GM21786 (cell line): ENCODE results near the gene DYRK1A.

ENCODE experiments used
- ATAC-seq: cut with Tn5 transposase; IDR thresholded peaks from one replicate; pipeline ENCODE4 v1.9.1; 2021; ENCODE audit not compliant: unreplicated experiment

DYRK1A gene

GRCh38 chr21:37415939-37416338, 49.4 kb downstream of the DYRK1A start:
- ATAC-seq, result no peak

- no peak for ATAC-seq
Measured at GRCh38 chr21:37416914-37417313, 50.3 kb downstream of the DYRK1A start.

- no peak for ATAC-seq
Measured at GRCh38 chr21:37419228-37419906, 52.8 kb downstream of the DYRK1A start.

GRCh38 chr21:37421306-37421705, 54.7 kb downstream of the DYRK1A start:
- ATAC-seq, result no peak

- ATAC-seq, result no peak
Measured at GRCh38 chr21:37422382-37422781, 55.8 kb downstream of the DYRK1A start.

GRCh38 chr21:37423103-37423502, 56.5 kb downstream of the DYRK1A start:
- ATAC-seq, result no peak

GRCh38 chr21:37424396-37424795, 57.8 kb downstream of the DYRK1A start:
- no peak for ATAC-seq

- no peak for ATAC-seq
Measured at GRCh38 chr21:37425001-37425400, 58.4 kb downstream of the DYRK1A start.

- ATAC-seq, result no peak
Measured at GRCh38 chr21:37425684-37426083, 59.1 kb downstream of the DYRK1A start.

GRCh38 chr21:37427221-37427620, 60.6 kb downstream of the DYRK1A start:
- no peak for ATAC-seq

GRCh38 chr21:37429356-37429755, 62.8 kb downstream of the DYRK1A start:
- ATAC-seq, result no peak

- ATAC-seq, result no peak
Measured at GRCh38 chr21:37430184-37430821, 63.7 kb downstream of the DYRK1A start.

- no peak for ATAC-seq
Measured at GRCh38 chr21:37431243-37431642, 64.7 kb downstream of the DYRK1A start.

- ATAC-seq, result no peak
Measured at GRCh38 chr21:37432710-37433455, 66.3 kb downstream of the DYRK1A start.

- no peak for ATAC-seq
Measured at GRCh38 chr21:37433456-37433840, 66.9 kb downstream of the DYRK1A start.

GRCh38 chr21:37435120-37435519, 68.5 kb downstream of the DYRK1A start:
- no peak for ATAC-seq

GRCh38 chr21:37435711-37436110, 69.1 kb downstream of the DYRK1A start:
- no peak for ATAC-seq

GRCh38 chr21:37436174-37436573, 69.6 kb downstream of the DYRK1A start:
- no peak for ATAC-seq

- ATAC-seq, result no peak
Measured at GRCh38 chr21:37437376-37438080, 71.0 kb downstream of the DYRK1A start.

- no peak for ATAC-seq
Measured at GRCh38 chr21:37443683-37444082, 77.1 kb downstream of the DYRK1A start.

- no peak for ATAC-seq
Measured at GRCh38 chr21:37445228-37445627, 78.7 kb downstream of the DYRK1A start.

- ATAC-seq, result no peak
Measured at GRCh38 chr21:37446552-37446951, 80.0 kb downstream of the DYRK1A start.
